K562 (cell line): ENCODE measurements around the gene RXRA. TPM values are rescaled to one million over a fixed set of nuclear protein-coding genes. Genes with fewer than 3 reads are reported as not detected.

Source experiments
- ATAC-seq: fragments of 200-7000 bp; cut with Tn5 transposase; 3 replicates; pipeline ENCODE4 v1.9.1; 2020; ENCODE audit warnings: moderate library complexity
- BruUV-seq: library from RNA; stranded (reverse); fragments of 400-500 nt; replicated peaks from 2 replicates; lab custom pipeline; 2021; lab: Mats Ljungman, UMichigan
- CTCF ChIA-PET: fragments of 300-600 bp; formaldehyde crosslinking; extraction: SDS; loops from one replicate; lab custom pipeline; 2021; ENCODE audit warnings: low intra/inter-chr PET ratio; lab: Yijun Ruan, JAX
- POLR2A ChIA-PET: fragments of 300-600, 350-650 bp; sonication (Branson Sonifier 250); formaldehyde crosslinking; extraction: SDS; loops from one replicate; lab custom pipeline; 2021; ENCODE audit warnings: antibody characterized with exemption, inconsistent platforms; lab: Yijun Ruan, JAX
- DNase-seq, 4 experiments: peaks; one replicate each; pipeline versions ENCODE4 v3.0.0 to v3.0.0-alpha.2; 2011 to 2018; ENCODE audit warnings: low spot score in 3 of 4, mixed read lengths in 3 of 4; ENCODE audit errors: extremely low read depth in 1 of 4
- FAIRE-seq: peaks from 2 replicates; lab custom pipeline; 2011; peaks lifted over from hg19 to GRCh38; lab: Jason Lieb, UNC
- H2AFZ ChIP-seq: 2 replicates; pipeline ENCODE4 v1.6.0; 2011; ENCODE audit warnings: low read depth, low read length, control low read depth, inconsistent platforms
- H3K27ac ChIP-seq: fragments of 200-600 bp; 3 replicates; pipeline ENCODE4 v1.8.0; 2011; ENCODE audit warnings: low read depth, mild to moderate bottlenecking, control low read depth, inconsistent platforms, low read length, moderate library complexity, mixed read lengths; ENCODE audit errors: extremely low read depth
- H3K27me3 ChIP-seq, 2 experiments: fragments of 300-600 bp in 1 of 2; 2 replicates in 1 of 2; 3 replicates in 1 of 2; pipeline versions ENCODE4 v1.6.0 to v1.8.0; 2011; ENCODE audit warnings: inconsistent platforms in 2 of 2, low read length in 2 of 2, mild to moderate bottlenecking in 1 of 2, mixed read lengths in 1 of 2, moderate library complexity in 1 of 2; ENCODE audit not compliant: control insufficient read depth in 2 of 2, insufficient read depth in 2 of 2
- H3K36me3 ChIP-seq: fragments of 300-600 bp; 3 replicates; pipeline ENCODE4 v1.8.0; 2011; ENCODE audit warnings: mild to moderate bottlenecking, low read length, inconsistent platforms; ENCODE audit not compliant: control insufficient read depth, insufficient read depth
- H3K4me1 ChIP-seq, 2 experiments: fragments of 200-600 bp in 1 of 2; replicated peaks in 1 of 2; 2 replicates in 1 of 2; 3 replicates in 1 of 2; pipeline versions ENCODE4 v1.5.1 to v1.8.0; 2011; ENCODE audit warnings: inconsistent platforms in 2 of 2, low read length in 2 of 2, mild to moderate bottlenecking in 1 of 2, mixed read lengths in 1 of 2, moderate library complexity in 1 of 2; ENCODE audit not compliant: control insufficient read depth in 2 of 2, insufficient read depth in 2 of 2
- H3K4me2 ChIP-seq: 2 replicates; pipeline ENCODE4 v1.6.1; 2011; ENCODE audit warnings: low read length, control low read depth, inconsistent platforms, mixed read lengths; ENCODE audit not compliant: insufficient read depth
- H3K4me3 ChIP-seq: fragments of 200-600 bp; sonication (generic), shearing (Covaris generic); 2 replicates; pipeline ENCODE4 v1.5.1; 2016; ENCODE audit warnings: control low read depth, inconsistent platforms
- H3K79me2 ChIP-seq: fragments of 200-600 bp; 3 replicates; pipeline ENCODE4 v1.8.0; 2011; ENCODE audit warnings: low read length, inconsistent platforms; ENCODE audit not compliant: control insufficient read depth, insufficient read depth
- H3K9ac ChIP-seq, 2 experiments: 2 replicates each; pipeline versions ENCODE4 v1.6.0 to v1.6.1; 2011; ENCODE audit warnings: low read depth in 2 of 2, low read length in 2 of 2, control low read depth in 1 of 2, inconsistent platforms in 1 of 2, mild to moderate bottlenecking in 1 of 2, mixed read lengths in 1 of 2; ENCODE audit not compliant: insufficient read depth in 1 of 2
- H3K9me1 ChIP-seq: one replicate; pipeline ENCODE4 v1.6.0; 2011; ENCODE audit warnings: inconsistent platforms, mild to moderate bottlenecking, low read length, moderate library complexity; ENCODE audit not compliant: control insufficient read depth, insufficient read depth
- H3K9me3 ChIP-seq: replicated peaks from 2 replicates; pipeline ENCODE4 v1.5.1; 2011; ENCODE audit warnings: low read depth, low read length, inconsistent platforms; ENCODE audit not compliant: control insufficient read depth, insufficient read depth
- H4K20me1 ChIP-seq: replicated peaks from 2 replicates; pipeline ENCODE4 v1.6.1; 2011; ENCODE audit warnings: low read length, inconsistent platforms, mixed read lengths; ENCODE audit not compliant: control insufficient read depth, insufficient read depth
- CGGBP1 ChIP-seq: fragments of 250-450 bp; sonication (Bioruptor Pico); IDR thresholded peaks from 2 replicates; pipeline ENCODE4 v1.9.0; 2021; ENCODE audit warnings: mild to moderate bottlenecking
- whole genome bisulfite sequencing: fragments of 100-300 bp; shearing (Covaris generic); methylation state at CpG from one replicate; pipeline ENCODE4 v1.1.6; 2016; ENCODE audit warnings: low coverage, mixed read lengths; ENCODE audit not compliant: insufficient coverage; ENCODE audit errors: missing lambda C conversion rate; 5-methylcytosine and 5-hydroxymethylcytosine counted together
- in situ Hi-C: fragments of 300-500 bp; cut with MboI; formaldehyde crosslinking; loops from 4 replicates; pipeline ENCODE4 v1.15.0; 2018; ENCODE audit warnings: inconsistent platforms, mixed read lengths
- intact Hi-C: fragments of 100-400 bp; cut with micrococcal nuclease; formaldehyde crosslinking; loops from 2 replicates; pipeline ENCODE4 v1.14.2; 2022
- polyA plus RNA-seq, 8 experiments: library from polyadenylated mRNA; depleted of rRNA in 4 of 8; stranded (reverse) in 5 of 8; unstranded in 3 of 8; fragments of >200 nt; fragmentation: Nextera tagmentation in 2 of 8; fragmentation: Illumina TruSeq in 1 of 8; extraction: Ambion mirVana in 2 of 8; extraction: Trizol in 1 of 8; gene quantifications; 2 replicates each; pipeline versions ENCODE4 v1.2.1 to v1.2.3, GENCODE V29; 2011 to 2014; ENCODE audit warnings: inconsistent platforms in 1 of 8, missing spikeins in 1 of 8
- total RNA-seq, 7 experiments: library from RNA; depleted of rRNA in 6 of 7; stranded (reverse); fragments of >200 nt in 6 of 7; fragmentation: Illumina TruSeq in 2 of 7; extraction: Trizol in 2 of 7; gene quantifications; 2 replicates each; pipeline versions ENCODE4 v1.2.1 to v1.2.3, GENCODE V29; 2011 to 2021; ENCODE audit warnings: low replicate concordance in 1 of 7

RXRA gene
- total and polyA plus RNA-seq, 9 of the 15 experiments (the other 6 are each of a cell fraction or from before 2014, with no cell fraction given) = 0.35 to 23.6 (median 4.6) TPM

- Histone ChIP-seq H3K4me1 (peaks cover 4 to 42% of the 10 kb centered on the region in 2 experiments; a peak in 4 of 5 replicates), H3K27ac (no peak overlapping the region), H3K9ac (peak overlapping the region in 1 of 2 experiments; percentile 30; a peak in 1 of 4 replicates), H3K4me3 (no peak overlapping the region), H3K9me3 (peaks cover 4% of the 10 kb centered on the region; the same call in 1 of the 2 replicates), H3K4me2 (no peak overlapping the region), H3K27me3 (peaks cover 13 to 36% of the 10 kb centered on the region in 2 experiments; a peak in 4 of 5 replicates), H3K79me2 (no peaks in the 10 kb centered on the region), H4K20me1 (peaks cover 9% of the 10 kb centered on the region; the same call in 1 of the 2 replicates), H2AFZ (no peak overlapping the region), H3K36me3 (no peaks in the 10 kb centered on the region), H3K9me1 (no peaks in the 10 kb centered on the region)
- ChIA-PET CTCF (no interaction called here), POLR2A (interaction anchor here (1.0 kb wide), 1 partner anchor 19 kb away, joined by 3 read pairs; no protein-coding TSS in a partner anchor)
- TF ChIP-seq CGGBP1 (CRISPR knock-in tag) = no peak
- ATAC-seq (no peak), FAIRE-seq (no peak), DNase-seq (no peak)
- WGBS = 29% methylated on average over 9 of the region's 19 CpGs
- BruUV-seq = no TSS peak
- intact Hi-C loops (no loop called here), in situ Hi-C loops (no loop called here)
Observed at GRCh38 chr9:134315716-134316448, 10.4 kb upstream of the RXRA start.
